Vagina (tissue), 2 donors: ENCODE data around the gene KRTAP9-7. TPM values are rescaled to one million over a fixed set of nuclear protein-coding genes. Genes with fewer than 3 reads are reported as not detected.

Experiments used
- DNase-seq, 2 donors: peaks; one replicate each; pipeline ENCODE4 v3.0.0-alpha.2; 2017; ENCODE audit errors: extremely low spot score in 2 of 2
- H3K27ac ChIP-seq: fragments of 200-600 bp; sonication (generic); one replicate; pipeline ENCODE4 v1.5.1; 2019
- H3K27me3 ChIP-seq: fragments of 200-600 bp; sonication (generic); one replicate; pipeline ENCODE4 v1.5.1; 2019
- H3K36me3 ChIP-seq, 2 donors: fragments of 200-600 bp; sonication (generic); one replicate each; pipeline ENCODE4 v1.5.1; 2017 to 2019
- H3K4me1 ChIP-seq: fragments of 200-600 bp; sonication (generic); one replicate; pipeline ENCODE4 v1.5.1; 2019
- H3K4me3 ChIP-seq, 2 donors: fragments of 200-600 bp; sonication (generic); 1 replicate in 1 of 2; 2 replicates in 1 of 2; pipeline ENCODE4 v1.5.1; 2016 to 2019
- H3K9me3 ChIP-seq: fragments of 200-600 bp; sonication (generic); one replicate; pipeline ENCODE4 v1.5.1; 2019
- POLR2A ChIP-seq, 2 donors: fragments of 450-650 bp; IDR thresholded peaks; one replicate each; pipeline ENCODE4 v1.6.1; 2017; ENCODE audit warnings: antibody characterized with exemption in 2 of 2, mild to moderate bottlenecking in 2 of 2, moderate library complexity in 2 of 2
- POLR2AphosphoS5 ChIP-seq, 2 donors: sonication (generic); formaldehyde crosslinking; IDR thresholded peaks; one replicate each; pipeline ENCODE4 v1.9.0; 2017; ENCODE audit warnings: antibody characterized with exemption in 2 of 2, mild to moderate bottlenecking in 2 of 2, low read depth in 1 of 2; ENCODE audit not compliant: insufficient read depth in 1 of 2
- intact Hi-C: fragments of 100-400 bp; cut with DNase I; formaldehyde crosslinking; loops from one replicate; pipeline ENCODE4 v1.15.1; 2023
- total RNA-seq: library from RNA; depleted of rRNA; stranded (reverse); fragments of >200 nt; gene quantifications from one replicate; pipeline ENCODE4 v1.2.3, GENCODE V29; 2016
- TF ChIP-seq, protein P1 (sequence below), 3 experiments: fragments of 450-650 bp in 2 of 3; fragments of 200-600 bp in 1 of 3; sonication (generic) in 1 of 3; IDR thresholded peaks; one replicate each; pipeline ENCODE4 v1.5.1; 2017 to 2019; ENCODE audit warnings: antibody characterized with exemption in 3 of 3, mild to moderate bottlenecking in 2 of 3, moderate library complexity in 2 of 3

The KRTAP9-7 gene
- total RNA-seq, 1 donor from 2014 or later = not detected

DNA sequence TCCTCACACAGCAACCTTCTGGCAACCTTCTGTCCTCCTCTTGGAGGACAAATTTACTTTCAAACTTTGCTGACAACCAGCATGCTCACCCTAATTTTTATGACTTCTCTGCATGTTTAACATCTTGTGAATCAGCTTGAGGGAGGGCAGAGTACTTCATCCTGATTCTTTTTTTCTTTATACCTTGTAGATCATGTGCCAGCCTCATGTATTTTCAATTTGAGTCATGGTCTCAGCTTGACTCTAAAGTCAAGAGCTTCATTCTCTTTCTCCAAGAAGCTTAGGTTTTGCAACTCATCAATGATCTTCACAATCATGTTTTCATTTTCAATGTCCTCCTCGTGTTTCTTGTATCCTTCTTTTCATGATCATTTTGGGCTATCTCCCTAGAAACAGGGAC is 3.6 kb upstream of the KRTAP9-7 start:
- DNase-seq = no peak
- H3K4me1 ChIP-seq = no peaks in the 10 kb centered on the region
- no peaks in the 10 kb centered on the region for H3K27me3 ChIP-seq
- H3K4me3 ChIP-seq = no peak overlapping the region
- intact Hi-C loops = no loop called here
- H3K27ac ChIP-seq = no peak overlapping the region
- TF ChIP-seq, protein P1, sequence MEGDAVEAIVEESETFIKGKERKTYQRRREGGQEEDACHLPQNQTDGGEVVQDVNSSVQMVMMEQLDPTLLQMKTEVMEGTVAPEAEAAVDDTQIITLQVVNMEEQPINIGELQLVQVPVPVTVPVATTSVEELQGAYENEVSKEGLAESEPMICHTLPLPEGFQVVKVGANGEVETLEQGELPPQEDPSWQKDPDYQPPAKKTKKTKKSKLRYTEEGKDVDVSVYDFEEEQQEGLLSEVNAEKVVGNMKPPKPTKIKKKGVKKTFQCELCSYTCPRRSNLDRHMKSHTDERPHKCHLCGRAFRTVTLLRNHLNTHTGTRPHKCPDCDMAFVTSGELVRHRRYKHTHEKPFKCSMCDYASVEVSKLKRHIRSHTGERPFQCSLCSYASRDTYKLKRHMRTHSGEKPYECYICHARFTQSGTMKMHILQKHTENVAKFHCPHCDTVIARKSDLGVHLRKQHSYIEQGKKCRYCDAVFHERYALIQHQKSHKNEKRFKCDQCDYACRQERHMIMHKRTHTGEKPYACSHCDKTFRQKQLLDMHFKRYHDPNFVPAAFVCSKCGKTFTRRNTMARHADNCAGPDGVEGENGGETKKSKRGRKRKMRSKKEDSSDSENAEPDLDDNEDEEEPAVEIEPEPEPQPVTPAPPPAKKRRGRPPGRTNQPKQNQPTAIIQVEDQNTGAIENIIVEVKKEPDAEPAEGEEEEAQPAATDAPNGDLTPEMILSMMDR (IDR thresholded peaks at IDR 0.05) = no peak
- TF ChIP-seq POLR2A (IDR thresholded peaks at IDR 0.05) (no peak), POLR2AphosphoS5 (IDR thresholded peaks at IDR 0.05; ENCODE audit: insufficient read depth in 1 of 2, low read depth in 1 of 2) (no peak)
- H3K9me3 ChIP-seq = no peaks in the 10 kb centered on the region
- H3K36me3 ChIP-seq = no peaks in the 10 kb centered on the region

GRCh38 chr17:41278176-41278955 is 2.9 kb downstream of the KRTAP9-7 start:
- TF ChIP-seq POLR2A (IDR thresholded peaks at IDR 0.05) (no peak), POLR2AphosphoS5 (IDR thresholded peaks at IDR 0.05; ENCODE audit: insufficient read depth in 1 of 2, low read depth in 1 of 2) (no peak)
- H3K4me3 ChIP-seq = no peak overlapping the region
- intact Hi-C loops = no loop called here

GRCh38 chr17:41284043-41284442 is 8.5 kb downstream of the KRTAP9-7 start:
- intact Hi-C loops = no loop called here
- no peaks in the 10 kb centered on the region for H3K27me3 ChIP-seq
- H3K4me3 ChIP-seq = no peak overlapping the region
- TF ChIP-seq POLR2AphosphoS5 (IDR thresholded peaks at IDR 0.05; ENCODE audit: insufficient read depth in 1 of 2, low read depth in 1 of 2) = no peak
- TF ChIP-seq POLR2A (IDR thresholded peaks at IDR 0.05) = no peak
- TF ChIP-seq, protein P1 (IDR thresholded peaks at IDR 0.05) = no peak
- no peak for DNase-seq
- H3K9me3 ChIP-seq = no peaks in the 10 kb centered on the region
- H3K4me1 ChIP-seq = no peaks in the 10 kb centered on the region
- H3K36me3 ChIP-seq = no peaks in the 10 kb centered on the region
- no peak overlapping the region for H3K27ac ChIP-seq

More at GRCh38 chr17:41278176-41278955, 2.9 kb downstream of the KRTAP9-7 start:
- Histone ChIP-seq H3K4me1 (no peaks in the 10 kb centered on the region), H3K27me3 (no peaks in the 10 kb centered on the region), H3K36me3 (no peaks in the 10 kb centered on the region), H3K9me3 (no peaks in the 10 kb centered on the region), H3K27ac (no peak overlapping the region)
- no peak for DNase-seq

GRCh38 chr17:41284546-41284945 is 9.0 kb downstream of the KRTAP9-7 start:
- H3K4me1 ChIP-seq = no peaks in the 10 kb centered on the region
- H3K9me3 ChIP-seq = no peaks in the 10 kb centered on the region
- no peak overlapping the region for H3K4me3 ChIP-seq
- no peak overlapping the region for H3K27ac ChIP-seq
- intact Hi-C loops = no loop called here
- TF ChIP-seq POLR2AphosphoS5 (IDR thresholded peaks at IDR 0.05; ENCODE audit: insufficient read depth in 1 of 2, low read depth in 1 of 2) (no peak), POLR2A (IDR thresholded peaks at IDR 0.05) (no peak)
- TF ChIP-seq, protein P1 (IDR thresholded peaks at IDR 0.05) = no peak
- no peaks in the 10 kb centered on the region for H3K36me3 ChIP-seq
- no peaks in the 10 kb centered on the region for H3K27me3 ChIP-seq
- no peak for DNase-seq

DNA sequence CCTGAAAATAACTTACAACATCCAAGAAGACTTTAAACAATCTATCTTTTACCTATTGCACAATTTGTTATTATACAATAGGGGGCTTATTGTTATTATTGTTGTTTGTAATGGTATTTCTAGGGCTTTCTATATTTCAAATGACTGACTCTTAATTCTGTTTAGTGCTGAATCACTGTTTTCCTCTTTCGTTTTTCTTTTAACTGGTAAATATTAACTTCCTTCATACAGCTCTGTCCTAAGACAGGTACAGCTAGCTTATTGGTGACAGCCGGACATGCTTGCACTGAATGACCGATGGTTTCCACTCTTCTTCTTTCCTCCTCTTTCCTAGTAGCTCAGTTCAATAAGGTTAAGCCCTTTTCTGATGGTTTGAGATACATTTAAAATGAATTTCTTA is 11.6 kb downstream of the KRTAP9-7 start:
- Histone ChIP-seq H3K36me3 (no peaks in the 10 kb centered on the region), H3K9me3 (no peaks in the 10 kb centered on the region), H3K27ac (no peak overlapping the region), H3K4me3 (no peak overlapping the region), H3K4me1 (no peaks in the 10 kb centered on the region), H3K27me3 (no peaks in the 10 kb centered on the region)
- DNase-seq = no peak
- intact Hi-C loops = no loop called here
- TF ChIP-seq POLR2AphosphoS5 (IDR thresholded peaks at IDR 0.05; ENCODE audit: insufficient read depth in 1 of 2, low read depth in 1 of 2) (no peak), POLR2A (IDR thresholded peaks at IDR 0.05) (no peak)
- TF ChIP-seq, protein P1 (IDR thresholded peaks at IDR 0.05) = no peak
